Stimulated activated CD8-positive, alpha-beta memory T cell treated with anti-CD3 and anti-CD28 coated beads, Interleukin-12 subunit alpha, Interleukin-12 subunit beta, amount 100 ng/mL, for 4 hours (primary cell): ENCODE results near the gene TRERF1.
"Not testable (repeated sequence)": the region's sequence is repeated elsewhere in the genome, so short reads cannot be mapped to it uniquely, and the experiment has no call there.

Experiments
- DNase-seq: peaks from one replicate; pipeline ENCODE4 v3.0.0-alpha.2; 2020; ENCODE audit warnings: low read depth

TRERF1 gene, protein sequence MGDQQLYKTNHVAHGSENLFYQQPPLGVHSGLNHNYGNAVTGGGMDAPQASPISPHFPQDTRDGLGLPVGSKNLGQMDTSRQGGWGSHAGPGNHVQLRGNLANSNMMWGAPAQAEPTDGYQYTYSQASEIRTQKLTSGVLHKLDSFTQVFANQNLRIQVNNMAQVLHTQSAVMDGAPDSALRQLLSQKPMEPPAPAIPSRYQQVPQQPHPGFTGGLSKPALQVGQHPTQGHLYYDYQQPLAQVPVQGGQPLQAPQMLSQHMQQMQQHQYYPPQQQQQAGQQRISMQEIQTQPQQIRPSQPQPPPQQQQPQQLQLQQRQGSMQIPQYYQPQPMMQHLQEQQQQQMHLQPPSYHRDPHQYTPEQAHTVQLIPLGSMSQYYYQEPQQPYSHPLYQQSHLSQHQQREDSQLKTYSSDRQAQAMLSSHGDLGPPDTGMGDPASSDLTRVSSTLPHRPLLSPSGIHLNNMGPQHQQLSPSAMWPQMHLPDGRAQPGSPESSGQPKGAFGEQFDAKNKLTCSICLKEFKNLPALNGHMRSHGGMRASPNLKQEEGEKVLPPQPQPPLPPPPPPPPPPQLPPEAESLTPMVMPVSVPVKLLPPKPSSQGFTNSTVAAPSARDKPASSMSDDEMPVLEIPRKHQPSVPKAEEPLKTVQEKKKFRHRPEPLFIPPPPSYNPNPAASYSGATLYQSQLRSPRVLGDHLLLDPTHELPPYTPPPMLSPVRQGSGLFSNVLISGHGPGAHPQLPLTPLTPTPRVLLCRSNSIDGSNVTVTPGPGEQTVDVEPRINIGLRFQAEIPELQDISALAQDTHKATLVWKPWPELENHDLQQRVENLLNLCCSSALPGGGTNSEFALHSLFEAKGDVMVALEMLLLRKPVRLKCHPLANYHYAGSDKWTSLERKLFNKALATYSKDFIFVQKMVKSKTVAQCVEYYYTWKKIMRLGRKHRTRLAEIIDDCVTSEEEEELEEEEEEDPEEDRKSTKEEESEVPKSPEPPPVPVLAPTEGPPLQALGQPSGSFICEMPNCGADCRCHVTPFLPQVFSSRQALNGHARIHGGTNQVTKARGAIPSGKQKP (N-terminal part only)

DNA sequence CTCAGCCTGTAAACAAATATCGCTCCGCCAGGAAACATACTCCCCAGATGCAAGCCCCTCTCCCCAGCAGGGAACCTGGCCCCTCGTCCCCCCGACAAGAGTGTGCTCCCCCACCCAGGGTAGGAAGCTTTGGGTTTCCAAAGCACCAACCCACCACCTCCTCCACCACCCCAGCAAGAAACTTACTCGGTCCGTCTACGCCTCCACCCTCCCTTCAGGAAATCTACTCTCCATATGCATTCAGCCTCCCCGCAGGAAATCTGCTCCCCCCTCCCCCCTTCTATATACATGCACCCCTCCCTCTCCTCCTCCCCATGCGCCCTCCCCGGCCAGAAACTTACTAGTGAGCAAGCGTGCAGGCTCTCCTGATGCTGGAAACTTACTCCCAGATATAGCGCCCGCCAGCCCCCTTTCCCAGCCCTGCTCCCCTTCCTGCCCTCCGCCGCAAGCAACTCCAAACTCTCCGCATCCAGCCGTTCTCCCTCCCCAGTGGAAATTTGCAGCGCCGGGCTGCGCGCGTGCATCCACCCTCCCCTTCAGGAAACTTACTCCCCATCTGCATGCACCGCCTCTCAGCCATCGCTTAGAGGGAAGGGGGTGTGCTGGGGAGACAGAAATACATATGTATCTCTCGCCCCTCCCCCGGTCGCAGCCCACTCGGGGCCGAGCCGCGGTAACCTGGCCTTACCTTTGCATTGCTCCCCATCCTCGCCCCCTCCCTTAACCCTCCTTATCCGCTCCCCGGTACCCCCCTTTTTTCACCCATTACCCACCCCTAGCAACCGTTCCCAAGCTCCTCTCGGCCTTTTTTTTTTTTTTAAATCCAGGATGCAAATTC lies at the start of gene TRERF1:
TRERF1 (minus strand) TSS at position 594 of the 838 bp plus-strand sequence. CDS start 182,336 bp downstream, outside the sequence.
- DNase-seq, result peak; percentile 16

DNA sequence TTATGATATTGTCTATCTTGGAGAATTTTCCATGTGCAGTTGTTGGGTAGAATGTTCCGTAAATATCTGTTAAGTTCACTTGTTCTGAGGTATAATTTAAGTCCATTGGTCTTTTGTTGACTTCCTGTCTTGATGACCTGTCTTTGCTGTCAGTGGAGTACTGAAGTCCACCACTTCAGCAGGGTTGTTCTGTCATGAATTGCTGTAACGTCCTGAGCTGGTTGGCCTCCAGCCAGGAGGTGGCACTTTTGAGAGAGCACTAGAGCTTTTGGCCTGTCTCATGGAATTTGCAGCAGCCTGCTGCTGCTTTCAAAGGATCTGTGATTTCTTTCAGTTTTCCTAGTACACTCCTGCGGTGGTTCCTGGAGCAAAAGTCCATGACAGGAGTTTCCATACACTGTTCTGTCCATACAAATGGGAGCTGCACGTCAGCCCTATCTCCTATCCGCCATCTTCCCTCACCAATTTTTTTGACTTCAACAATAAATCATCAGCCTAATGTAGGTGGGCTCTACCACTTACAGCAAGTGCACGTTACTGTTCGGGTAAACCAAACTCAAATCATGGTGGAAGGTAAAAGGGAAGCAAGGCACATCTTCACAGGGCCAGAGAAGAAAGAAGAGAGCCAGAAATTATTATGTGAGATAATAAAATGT lies 46.9 kb upstream of the TRERF1 start:
- DNase-seq, result no peak

DNA sequence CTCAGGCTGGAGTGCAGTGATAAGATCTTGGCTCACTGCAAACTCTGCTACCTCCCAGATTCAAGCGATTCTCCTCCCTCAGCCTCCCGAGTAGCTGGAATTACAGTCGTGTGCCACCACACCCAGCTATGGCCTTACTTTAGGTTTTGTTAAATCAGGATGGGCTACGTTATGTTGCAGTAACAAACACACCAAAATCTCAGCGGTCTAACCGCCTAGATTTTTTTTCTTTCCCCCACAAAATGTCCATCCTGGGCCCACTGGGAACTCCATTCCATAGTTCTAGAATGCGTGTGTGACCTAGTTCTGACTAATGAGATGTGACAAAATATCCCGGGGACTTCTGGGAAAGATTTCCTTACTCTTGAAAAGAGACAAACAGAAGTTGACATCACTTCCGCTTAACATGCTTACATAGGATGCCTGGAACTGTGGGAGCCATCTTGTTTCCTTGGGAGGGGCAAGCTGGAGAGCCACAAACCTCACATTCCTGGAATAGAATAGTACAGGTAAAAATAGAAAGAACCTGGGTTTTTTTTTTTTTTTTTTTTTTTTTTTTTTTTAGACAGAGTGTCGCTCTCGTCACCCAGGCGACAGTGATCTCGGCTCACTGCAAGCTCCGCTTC lies 42.3 kb upstream of the TRERF1 start:
- no peak for DNase-seq

DNA sequence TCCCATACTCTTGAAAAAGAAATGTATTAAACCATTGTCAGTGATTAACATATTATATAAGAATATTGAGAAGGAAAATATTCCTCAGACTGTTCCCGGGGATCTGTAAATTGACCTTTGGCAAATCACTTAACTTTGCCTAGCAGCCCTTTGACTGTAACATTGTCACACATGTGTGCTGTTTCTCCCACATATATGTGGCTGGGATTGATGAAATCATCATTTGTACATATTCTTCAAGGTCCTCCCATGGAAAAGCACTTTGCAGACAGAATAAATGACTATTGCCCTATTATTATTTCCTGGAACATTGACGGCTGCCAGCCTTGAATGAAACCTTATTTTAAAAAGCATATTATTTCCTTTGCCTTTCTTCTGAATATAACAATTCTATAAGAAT lies 36.4 kb upstream of the TRERF1 start:
- no peak for DNase-seq

DNA sequence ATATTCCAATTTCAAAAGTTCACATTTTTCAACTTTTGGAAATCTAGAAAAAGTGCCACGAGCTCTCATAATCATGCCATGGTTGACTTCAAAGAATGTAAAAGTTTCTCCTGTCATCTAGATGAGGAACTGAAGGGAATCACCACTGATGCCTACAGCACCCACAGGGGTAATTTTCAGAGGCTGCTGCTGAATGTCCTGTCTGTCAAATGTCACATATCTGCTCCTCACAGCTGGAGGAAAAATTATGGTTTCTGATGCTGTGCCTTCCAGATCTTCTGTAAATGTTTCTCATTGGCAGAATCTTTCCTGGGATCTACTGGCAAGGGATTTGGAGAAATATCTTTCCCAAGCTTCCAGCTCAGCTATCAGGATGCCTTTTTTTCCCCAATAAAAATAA lies 32.5 kb upstream of the TRERF1 start:
- DNase-seq, result no peak

DNA sequence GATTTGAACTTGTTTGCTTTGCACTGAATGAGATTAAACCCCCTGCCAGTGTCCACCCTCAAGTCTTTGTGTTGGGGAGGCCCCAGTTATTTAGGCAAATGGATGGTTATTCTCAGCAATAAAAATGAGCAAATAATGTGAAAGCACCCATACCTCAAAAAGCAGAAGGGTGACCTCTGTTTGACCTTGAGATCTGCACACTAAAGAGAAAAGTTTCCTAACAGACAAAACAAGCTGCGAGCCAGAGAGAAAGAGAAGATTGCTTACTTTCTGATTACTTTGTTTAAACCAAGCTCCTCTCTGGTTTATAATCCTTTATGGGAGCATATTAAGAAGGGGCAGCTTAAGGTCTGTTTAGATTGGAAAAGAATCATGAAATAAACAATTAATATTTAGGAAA lies 30.4 kb upstream of the TRERF1 start:
- no peak for DNase-seq

DNA sequence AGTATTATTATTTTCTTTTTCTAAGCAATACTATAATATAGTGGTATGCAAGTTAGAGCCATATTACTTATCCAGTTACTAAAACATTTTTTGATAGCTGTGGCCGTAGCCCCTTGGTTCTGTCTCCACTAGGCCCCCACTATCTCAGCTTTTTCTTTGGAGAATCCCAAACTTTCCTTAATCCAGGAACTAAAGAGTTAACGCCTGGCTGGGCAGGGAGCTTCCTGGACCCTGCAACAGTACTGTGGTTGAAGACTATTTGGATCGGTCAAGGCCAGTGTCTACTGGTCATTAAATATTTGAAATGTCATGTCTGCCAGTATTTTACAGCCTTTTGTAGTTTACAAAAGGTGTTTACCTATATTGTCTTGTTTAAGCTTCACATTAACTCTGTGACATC lies 20.0 kb upstream of the TRERF1 start:
- no peak for DNase-seq

DNA sequence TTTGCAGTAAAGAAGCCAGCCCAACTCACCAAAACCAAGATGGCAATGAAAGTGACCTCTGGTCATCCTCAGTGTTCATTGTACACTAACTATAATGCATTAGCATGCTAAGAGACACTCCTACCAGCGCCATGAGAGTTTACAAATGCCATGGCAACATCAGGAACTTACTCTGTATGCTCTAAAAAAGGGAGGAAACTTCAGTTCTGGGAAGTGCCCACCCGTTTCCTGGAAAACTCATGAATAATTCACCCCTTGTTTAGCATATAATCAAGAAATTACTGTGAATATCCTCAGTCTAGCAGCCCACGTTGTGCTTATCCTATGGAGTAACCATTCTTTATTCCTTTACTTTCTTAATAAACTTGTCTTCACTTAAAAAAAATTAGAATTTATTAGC lies 19.4 kb upstream of the TRERF1 start:
- no peak for DNase-seq

DNA sequence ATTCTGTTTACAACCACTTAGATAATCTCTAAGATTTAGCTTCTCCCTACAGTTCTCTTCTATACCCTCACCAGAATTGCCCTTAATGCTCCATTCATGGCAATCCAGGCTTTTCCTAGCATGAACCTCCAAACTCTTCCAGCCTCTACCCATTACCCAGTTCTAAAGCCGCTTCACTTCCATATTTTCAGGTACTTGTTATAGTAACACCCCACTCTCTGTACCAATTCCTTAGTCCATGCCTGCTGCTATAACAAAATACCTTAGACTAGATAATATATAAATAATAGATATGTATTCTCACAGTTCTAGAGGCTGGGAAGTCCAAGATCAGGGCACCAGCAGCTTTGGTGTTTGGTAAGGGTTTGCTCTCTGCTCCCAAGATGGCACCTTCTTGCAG lies 16.5 kb upstream of the TRERF1 start:
- DNase-seq, result no peak

DNA sequence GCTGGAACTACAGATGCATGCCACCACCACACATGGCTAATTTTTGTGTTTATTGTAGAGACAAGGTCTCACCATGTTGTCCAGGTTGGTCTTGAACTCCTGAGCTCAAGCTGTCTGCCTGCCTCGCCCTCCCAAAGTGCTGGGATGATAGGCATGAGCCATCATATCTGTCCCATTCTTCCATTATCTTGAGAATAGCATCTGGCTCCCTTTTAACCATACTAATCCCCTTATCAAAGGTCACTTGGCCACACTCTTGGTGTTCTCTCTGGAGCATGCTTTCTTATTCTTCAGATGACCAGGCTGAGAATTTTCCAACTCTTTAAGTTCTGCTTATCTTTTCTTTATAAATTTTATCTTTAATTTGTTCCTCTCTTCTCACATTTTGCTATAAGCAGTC lies 15.9 kb upstream of the TRERF1 start:
- DNase-seq, result no peak

DNA sequence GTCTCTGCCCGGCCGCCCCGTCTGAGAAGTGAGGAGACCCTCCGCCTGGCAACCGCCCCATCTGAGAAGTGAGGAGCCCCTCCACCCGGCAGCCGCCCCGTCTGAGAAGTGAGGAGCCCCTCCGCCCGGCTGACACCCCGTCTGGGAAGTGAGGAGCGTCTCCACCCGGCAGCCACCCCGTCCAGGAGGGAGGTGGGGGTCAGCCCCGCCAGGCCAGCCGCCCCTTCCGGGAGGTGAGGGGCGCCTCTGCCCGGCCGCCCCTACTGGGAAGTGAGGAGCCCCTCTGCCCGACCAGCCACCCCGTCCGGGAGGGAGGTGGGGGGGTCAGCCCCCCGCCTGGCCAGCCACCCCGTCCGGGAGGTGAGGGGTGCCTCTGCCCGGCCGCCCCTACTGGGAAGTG lies 14.7 kb upstream of the TRERF1 start:
- not testable (repeated sequence) for DNase-seq

DNA sequence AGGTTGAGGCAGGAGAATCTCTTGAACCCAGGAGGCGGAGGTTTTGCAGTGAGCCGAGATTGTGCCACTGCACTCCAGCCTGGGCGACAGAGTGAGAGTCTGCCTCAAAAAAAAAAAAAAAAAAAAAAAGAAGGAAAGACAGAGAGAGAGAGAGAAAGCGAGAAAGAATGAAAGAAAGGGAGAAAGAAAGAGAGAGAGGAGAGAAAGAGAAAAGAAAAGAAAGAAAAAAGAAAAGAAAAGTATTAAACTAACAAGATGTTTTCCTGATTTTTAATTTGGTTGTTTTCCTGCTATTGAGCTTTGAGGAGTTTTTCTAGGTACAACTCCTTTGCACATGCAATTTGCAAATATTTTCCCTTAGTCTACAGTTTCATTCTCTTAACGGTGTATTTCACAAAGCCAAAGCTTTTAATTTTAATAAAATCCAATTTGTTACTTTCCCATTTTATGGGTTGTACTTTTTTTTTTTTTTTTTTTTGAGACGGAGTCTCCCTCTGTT lies 10.8 kb upstream of the TRERF1 start:
- no peak for DNase-seq

DNA sequence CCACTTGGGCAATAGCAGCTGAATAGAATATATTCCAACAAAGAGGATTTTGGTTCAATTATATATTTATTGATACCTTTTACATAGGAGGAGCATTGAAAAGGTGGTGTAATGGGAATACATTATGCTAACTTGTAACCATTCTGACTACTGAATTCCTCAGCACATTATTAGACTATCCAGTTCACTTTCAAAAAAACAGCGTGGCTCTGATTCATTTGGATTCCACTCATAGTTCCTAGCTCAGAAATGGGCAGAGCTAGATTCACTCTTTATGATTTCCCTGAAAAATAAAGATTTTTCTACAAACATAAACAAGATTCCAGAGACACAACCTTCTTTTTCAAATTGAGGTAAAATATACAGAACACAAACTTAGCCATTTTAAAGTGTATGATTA lies 9.2 kb upstream of the TRERF1 start:
- DNase-seq, result no peak

DNA sequence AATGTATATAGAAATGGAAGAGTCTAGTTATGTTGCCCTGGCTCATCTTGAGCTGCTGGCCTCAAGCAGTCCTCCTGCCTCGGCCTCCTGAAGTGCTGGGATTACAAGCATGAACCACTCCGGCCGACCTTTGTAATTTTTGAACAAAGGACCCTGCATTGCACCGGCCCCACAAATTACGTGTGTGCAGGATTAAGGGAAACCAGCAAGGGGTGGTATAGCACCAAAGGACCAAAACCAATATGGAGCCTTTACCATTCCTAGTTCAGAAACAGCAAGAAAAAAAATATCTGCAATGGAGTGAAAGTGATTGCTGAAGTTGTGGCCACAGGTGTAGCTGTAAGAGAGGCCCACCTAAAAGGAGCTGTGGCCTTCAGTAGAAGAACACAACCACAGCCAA lies 8.2 kb upstream of the TRERF1 start:
- no peak for DNase-seq

DNA sequence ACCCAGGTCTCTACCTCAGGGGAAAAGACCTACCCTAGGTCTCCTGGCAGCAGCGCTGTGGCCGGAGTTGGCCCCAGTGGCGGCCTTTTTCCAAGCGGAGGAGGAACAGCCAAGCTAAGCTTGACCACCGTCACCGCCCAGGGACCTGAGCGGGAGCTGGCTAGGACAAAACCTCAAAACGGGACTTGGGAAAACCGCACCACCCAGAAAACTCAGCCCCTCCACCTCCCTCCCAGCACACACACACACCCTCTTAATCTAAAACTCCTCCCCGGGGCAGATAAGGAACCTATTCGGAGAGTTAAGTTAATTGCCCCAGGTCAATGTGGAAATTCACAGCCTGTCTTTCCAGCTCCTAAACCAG lies 2.7 kb upstream of the TRERF1 start:
- DNase-seq, result no peak

DNA sequence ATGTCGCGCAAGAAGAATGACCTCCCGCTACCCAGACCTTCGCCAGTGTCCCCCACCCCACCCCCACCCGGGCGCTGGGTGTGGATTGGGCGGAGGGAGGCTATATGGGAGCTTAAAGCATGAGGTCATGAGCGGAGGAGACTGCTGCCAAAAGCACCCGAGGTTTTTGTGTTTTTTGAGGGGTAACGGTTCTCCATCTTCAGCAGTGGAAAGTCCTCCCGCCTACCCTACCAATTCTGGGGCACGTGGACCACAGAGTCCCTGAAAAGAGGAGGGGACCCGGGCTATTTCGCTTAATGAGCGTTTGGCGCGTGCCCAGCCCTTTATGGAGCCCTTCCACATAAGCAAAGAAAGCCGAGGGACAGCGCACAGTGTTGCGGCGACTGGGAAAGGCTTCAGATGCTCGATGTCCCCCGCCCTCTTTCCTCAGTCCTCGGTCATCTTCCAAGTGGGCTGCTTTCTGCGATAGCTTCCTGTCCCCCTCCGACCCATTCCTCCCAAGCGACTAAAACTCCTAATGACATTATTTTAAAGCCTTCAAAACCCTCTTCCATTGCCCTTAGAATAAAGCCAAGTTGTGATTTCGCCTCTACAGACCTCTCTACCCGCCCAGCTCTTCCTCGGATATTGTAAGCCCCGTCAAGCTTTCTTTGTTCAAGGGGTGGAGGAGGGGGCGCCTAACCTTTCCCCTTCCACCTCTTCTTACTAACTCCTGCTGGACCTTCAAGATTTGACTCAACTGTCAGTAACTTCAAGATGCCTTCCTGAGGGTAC lies 2.1 kb upstream of the TRERF1 start:
- no peak for DNase-seq

DNA sequence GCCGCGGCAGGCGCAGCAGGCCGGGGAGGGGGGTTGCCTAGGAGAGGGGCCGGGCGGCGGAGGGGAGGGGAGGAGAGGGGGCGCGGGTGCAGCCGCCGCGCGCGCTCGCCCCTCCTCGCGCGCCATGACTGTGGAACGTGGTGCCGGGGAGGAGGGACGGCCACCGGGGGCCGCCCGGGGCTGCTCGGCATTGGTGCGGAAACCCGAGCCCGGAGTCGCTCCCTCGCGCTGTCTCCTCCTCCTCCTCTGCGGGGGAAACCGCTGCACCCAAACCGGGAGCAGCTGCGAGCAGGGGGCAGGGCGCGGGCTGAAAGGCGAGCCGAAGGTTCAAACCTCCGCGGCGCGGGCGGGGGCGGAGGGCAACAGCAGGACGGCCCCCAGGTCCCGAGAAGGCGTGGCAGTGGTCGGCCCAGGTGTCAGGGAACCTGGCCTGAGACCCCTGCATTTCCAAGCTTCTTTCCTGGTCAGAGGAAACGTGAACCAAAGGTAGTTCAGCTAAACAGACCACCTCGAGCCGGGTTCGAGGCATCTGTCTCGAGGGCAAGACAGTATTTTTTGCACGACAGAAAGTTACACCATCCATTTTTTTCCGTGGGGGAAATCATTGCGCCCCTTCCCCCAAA lies 1.4 kb upstream of the TRERF1 start:
- DNase-seq, result peak; percentile 66

DNA sequence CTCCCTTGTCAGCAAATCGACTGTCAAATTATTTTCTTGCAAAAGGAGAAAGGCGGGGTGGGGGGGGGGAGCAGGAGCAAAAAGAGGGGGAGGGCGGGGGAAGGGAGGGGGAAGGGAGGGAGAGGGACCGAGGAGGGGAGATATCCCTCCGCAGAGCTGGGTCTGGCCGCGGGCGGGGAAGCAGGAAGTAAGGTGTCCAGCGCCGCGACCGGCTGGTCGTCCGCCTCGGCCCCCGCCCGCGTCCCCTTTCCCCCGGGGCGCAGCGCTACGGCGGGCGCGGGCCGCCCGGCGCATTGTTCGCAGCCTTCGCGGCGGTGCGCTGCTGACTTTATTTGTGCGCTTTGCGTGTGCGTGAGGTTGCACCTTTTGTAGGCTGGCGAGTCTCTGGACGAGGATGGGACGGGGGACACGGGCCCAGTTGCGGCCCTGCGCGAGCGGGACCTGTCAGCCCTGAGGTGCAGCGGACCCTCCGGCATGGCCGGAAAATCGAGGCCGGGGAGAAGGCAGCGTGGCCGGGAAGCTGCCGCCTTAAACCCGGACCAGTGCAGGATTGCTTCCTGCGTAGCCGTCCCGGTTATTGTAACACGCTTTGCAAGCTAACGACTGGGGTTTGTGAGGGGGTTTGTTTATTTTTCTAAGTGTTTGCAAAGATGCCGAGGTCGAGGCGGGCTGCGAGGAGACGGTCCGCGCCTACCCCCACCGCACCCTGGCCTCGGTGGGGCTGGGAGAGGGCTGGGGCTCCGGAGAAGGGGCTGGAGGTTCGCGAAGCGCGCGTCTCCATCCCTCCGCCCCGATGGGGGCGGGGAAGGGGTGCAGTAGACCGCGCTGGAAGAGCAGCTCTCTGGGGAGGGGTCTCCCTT lies 675 bp upstream of the TRERF1 start:
- DNase-seq, result peak; percentile 43
